SKM-1 (cell line): Measurements from ENCODE around the gene TUBGCP3.

ENCODE experiments used
- DNase-seq: peaks from one replicate; lab custom pipeline; 2025; ENCODE audit not compliant: unreplicated experiment; lab: John Stamatoyannopoulos, UW

The TUBGCP3 gene

DNA sequence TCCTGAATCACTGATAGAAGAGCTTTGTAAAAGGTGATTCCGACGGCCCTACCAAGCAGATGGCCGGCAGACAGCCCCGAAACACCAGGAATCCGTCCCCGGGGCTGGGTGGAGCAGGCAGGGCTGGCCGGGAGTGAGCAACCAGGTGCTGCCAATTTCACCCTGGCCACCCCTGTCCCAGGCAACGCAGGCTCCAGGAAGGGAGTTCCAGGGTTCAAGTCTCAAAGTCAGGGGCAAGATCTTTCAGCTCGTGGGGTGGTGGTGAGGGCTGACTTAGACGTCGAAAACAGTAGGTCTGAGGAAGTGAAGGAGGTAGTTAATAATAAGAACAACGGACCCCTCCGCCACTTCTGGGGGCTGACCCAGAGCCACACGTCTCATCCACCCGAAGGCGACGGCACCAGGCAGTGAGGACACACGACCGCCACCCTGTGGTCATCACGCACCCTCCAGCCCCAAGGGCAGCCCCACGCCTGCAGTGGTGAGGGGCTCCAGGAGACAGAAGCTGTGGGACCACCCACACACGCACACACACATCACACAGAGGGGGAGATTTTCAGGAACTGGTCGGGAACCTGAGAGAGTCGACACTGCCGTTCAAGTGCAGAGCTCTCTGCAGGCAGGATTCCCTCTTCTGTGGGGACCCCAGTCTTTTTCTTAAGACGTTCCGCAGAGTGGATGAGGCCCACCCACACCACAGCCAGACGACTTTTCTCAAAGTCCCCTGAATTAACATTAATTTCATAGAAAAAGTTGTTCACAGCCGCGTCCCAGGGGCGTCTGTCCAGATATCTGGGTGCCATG, 144.6 kb downstream of the TUBGCP3 start:
- no peak for DNase-seq

- no peak for DNase-seq
Measured at GRCh38 chr13:112442483-112443090, 145.4 kb downstream of the TUBGCP3 start.

DNA sequence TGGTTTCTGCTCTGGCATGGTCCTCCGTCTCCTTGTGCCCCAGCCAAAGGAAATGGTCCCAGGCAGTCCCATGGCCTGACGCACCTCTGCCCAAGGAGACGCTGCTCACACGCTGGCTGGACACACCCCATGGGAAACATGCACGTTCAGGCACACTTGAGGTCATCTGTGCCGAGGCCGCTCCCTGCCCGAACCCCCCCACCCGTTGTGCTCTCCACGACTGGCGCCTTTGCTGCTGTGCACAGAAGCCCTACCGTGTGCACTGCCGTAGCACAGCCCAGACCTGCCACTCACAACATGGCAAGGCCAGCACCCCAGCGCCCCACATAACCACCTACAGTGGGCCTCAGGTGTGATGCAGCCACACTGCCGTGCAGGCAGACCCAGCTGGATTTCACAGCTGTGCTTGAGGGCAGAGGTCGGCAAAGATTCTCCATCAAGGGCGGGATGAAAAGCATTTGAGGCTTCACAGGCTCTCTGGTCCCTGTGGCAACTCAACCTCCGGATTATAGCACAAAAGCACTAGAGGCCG, 146.1 kb downstream of the TUBGCP3 start:
- DNase-seq, result no peak

DNA sequence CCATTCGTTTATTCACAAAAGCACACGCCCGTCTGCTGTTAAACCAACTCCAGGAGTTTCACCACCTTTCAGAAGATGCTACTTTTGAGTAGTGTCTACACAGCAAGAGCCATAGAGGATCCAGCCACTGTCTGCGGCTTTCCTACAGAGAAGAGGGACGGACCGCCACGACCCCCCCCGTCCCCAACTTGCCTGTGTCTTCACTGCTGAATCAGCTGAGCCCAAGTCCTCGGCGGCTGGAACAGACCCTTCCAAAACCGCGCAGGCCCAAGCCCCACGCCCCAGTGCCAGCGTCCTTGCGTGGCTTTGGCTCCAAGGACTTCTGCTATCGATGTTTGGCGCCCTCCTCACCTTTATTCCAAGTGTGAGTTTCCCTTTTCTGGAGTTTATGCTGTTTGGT, 146.7 kb downstream of the TUBGCP3 start:
- DNase-seq, result no peak

- no peak for DNase-seq
Measured at GRCh38 chr13:112438515-112438914, 149.4 kb downstream of the TUBGCP3 start.

- DNase-seq, result no peak
Measured at GRCh38 chr13:112438094-112438493, 149.9 kb downstream of the TUBGCP3 start.

DNA sequence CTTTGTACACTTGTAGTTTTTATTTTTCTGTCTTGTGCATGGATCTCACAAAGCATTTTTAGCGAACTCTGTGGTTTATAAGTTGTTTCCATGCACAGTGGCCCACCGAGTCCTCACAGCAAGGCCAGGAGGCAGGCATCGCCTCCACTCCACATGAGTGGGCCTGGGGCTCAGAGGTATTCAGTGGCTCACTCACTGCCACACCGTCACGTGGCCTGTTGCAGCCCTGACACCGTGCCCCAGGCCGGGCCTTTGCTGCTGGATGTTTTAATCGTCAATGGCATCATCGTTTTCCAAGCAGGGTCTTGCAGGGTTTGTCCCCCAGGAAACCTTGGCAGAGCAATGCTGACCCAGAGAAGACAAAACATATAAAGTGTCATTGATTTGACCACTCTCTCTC, 152.0 kb downstream of the TUBGCP3 start:
- no peak for DNase-seq
